ENCODE measurements around the gene SKIDA1.

- TF ChIP-seq POLR2A (IDR thresholded peaks at IDR 0.05; ENCODE audit: low read depth, low read length) (no peak), POLR2AphosphoS5 (IDR thresholded peaks at IDR 0.05; ENCODE audit: low read depth, low read length) (no peak)
These were observed 33.1 kb downstream of the SKIDA1 start for GRCh38 chr10:21492421-21492820.
